ENCODE measurements around the gene PTPN23.
"Not testable (repeated sequence)": the region's sequence is repeated elsewhere in the genome, so short reads cannot be mapped to it uniquely, and the experiment has no call there.

PTPN23 gene

GRCh38 chr3:47455806-47456452, 75.1 kb downstream of the PTPN23 start:
- no peak for DNase-seq

DNA sequence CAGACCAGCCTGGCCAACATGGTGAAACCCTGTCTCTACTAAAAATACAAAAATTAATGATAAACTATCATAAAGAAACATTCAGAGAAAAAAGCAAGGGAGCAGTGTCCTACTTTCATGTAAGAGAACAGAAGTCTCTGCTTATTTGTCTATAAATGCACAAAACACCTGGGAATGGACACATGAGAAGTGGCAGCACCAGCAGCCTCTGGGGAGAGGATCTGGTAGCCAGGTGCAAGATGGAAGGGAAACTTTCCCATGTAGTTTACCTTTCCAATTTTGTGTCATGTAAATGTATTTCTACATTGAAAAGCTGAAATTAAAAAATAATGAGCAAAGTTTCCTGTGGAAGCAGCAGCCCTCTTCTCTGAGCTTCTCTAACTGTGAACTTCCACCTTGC, 76.2 kb downstream of the PTPN23 start:
- DNase-seq = no peak

DNA sequence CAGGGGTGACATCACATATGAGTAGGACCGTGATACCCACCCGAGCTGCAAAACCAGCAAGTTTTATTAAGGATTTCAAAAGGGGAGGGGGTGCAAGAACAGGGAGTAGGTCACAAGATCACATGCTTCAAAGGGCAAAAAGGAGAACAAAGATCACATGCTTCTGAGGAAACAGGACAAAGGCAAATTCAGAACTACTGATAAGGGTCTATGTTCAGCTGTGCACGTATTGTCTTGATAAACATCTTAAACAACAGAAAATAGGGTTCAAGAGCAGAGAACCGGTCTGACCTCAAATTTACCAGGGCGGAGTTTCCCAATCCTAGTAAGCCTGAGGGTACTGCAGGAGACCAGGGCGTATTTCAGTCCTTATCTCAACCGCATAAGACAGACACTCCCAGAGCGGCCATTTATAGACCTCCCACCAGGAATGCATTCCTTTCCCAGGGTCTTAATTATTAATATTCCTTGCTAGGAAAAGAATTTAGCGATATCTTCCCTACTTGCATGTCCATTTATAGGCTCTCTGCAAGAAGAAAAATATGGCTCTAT, 78.8 kb downstream of the PTPN23 start:
- not testable (repeated sequence) for DNase-seq
